MM.1S (cell line): ENCODE data around the gene ARHGAP25.
A peak's percentile ranks its signal among the peaks of the same experiment; 100 is the strongest.

Source experiments
- DNase-seq: peaks from one replicate; pipeline ENCODE4 v3.0.0-alpha.2; 2015
- H2AFZ ChIP-seq: fragments of 300-600 bp; sonication (generic); 2 replicates; pipeline ENCODE4 v1.6.0; 2016; ENCODE audit warnings: antibody characterized with exemption, low read length
- H3F3A ChIP-seq: fragments of 300-600 bp; sonication (generic); 2 replicates; pipeline ENCODE4 v1.6.1; 2016; ENCODE audit warnings: mild to moderate bottlenecking, antibody characterized with exemption, low read length, moderate library complexity, mixed read lengths; ENCODE audit not compliant: insufficient read depth
- H3K27ac ChIP-seq: fragments of 300-600 bp; sonication (generic); 2 replicates; pipeline ENCODE4 v1.5.1; 2016; ENCODE audit warnings: mild to moderate bottlenecking, low read length
- H3K27me3 ChIP-seq: fragments of 300-600 bp; sonication (generic); replicated peaks from 2 replicates; pipeline ENCODE4 v1.6.0; 2016; ENCODE audit warnings: low read length; ENCODE audit not compliant: insufficient read depth
- H3K36me3 ChIP-seq: fragments of 300-600 bp; sonication (generic); replicated peaks from 2 replicates; pipeline ENCODE4 v1.6.1; 2016; ENCODE audit warnings: mild to moderate bottlenecking, low read length, mixed read lengths; ENCODE audit not compliant: insufficient read depth
- H3K4me1 ChIP-seq: fragments of 300-600 bp; sonication (generic); 2 replicates; pipeline ENCODE4 v1.6.1; 2016; ENCODE audit warnings: low read length, mixed read lengths
- H3K4me2 ChIP-seq: fragments of 300-600 bp; sonication (generic); 2 replicates; pipeline ENCODE4 v1.6.0; 2016; ENCODE audit warnings: low read depth, low read length
- H3K4me3 ChIP-seq: fragments of 300-600 bp; sonication (generic); 2 replicates; pipeline ENCODE4 v1.5.1; 2016; ENCODE audit warnings: low read length, mixed read lengths
- H3K79me2 ChIP-seq: fragments of 300-600 bp; sonication (generic); 2 replicates; pipeline ENCODE4 v1.6.1; 2016; ENCODE audit warnings: mixed run types, low read length, mixed read lengths
- H3K9ac ChIP-seq: fragments of 300-600 bp; sonication (generic); 2 replicates; pipeline ENCODE4 v1.6.1; 2016; ENCODE audit warnings: low read length, mixed read lengths
- H3K9me2 ChIP-seq: fragments of 300-600 bp; sonication (generic); replicated peaks from 2 replicates; pipeline ENCODE4 v1.6.1; 2016; ENCODE audit warnings: mild to moderate bottlenecking, low read length, mixed read lengths; ENCODE audit not compliant: insufficient read depth
- H3K9me3 ChIP-seq: fragments of 300-600 bp; sonication (generic); replicated peaks from 2 replicates; pipeline ENCODE4 v1.6.1; 2016; ENCODE audit warnings: mild to moderate bottlenecking, low read length, mixed read lengths; ENCODE audit not compliant: insufficient read depth
- H4K20me1 ChIP-seq: fragments of 300-600 bp; sonication (generic); 2 replicates; pipeline ENCODE4 v1.6.1; 2016; ENCODE audit warnings: mild to moderate bottlenecking, low read length, moderate library complexity, mixed read lengths; ENCODE audit not compliant: insufficient read depth
- EZH2 ChIP-seq: fragments of 300-600 bp; sonication (generic); optimal IDR thresholded peaks from 2 replicates; pipeline ENCODE3; 2017; ENCODE audit warnings: low read depth, mild to moderate bottlenecking, antibody characterized with exemption, low read length, mixed read lengths
- EZH2phosphoT487 ChIP-seq: fragments of 300-600 bp; sonication (generic); IDR thresholded peaks from 2 replicates; pipeline ENCODE4 v1.6.1; 2018; ENCODE audit warnings: antibody characterized with exemption, low read length
- TF ChIP-seq, protein P1 (sequence below): fragments of 300-600 bp; sonication (generic); IDR thresholded peaks from 2 replicates; pipeline ENCODE4 v1.5.1; 2016; ENCODE audit warnings: antibody characterized with exemption, low read length, mixed read lengths

Gene ARHGAP25

DNA sequence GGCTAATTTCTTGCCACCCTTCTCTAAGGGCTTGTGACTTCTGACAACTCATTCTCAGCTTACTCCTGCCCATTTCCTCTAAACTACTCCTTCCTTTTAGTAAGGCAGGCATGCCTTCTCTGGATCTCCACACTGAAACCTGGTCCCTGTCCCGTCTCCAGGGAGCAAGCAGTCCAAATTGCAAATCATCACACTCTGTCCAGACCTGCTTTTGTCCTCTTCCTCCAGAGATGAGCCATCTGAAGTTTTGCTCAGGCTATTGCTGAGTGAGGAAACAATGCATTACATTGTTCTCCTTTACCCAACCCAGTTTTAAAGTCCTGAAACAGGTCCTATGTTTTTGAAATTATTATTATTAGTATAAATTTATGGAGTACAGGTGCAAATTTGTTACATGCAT is 57.3 kb downstream of the ARHGAP25 start:
- no peak overlapping the region for H2AFZ ChIP-seq
- H3K79me2 ChIP-seq: peaks cover 26% of the 10 kb centered on the region
- no peak overlapping the region for H3K27ac ChIP-seq

DNA sequence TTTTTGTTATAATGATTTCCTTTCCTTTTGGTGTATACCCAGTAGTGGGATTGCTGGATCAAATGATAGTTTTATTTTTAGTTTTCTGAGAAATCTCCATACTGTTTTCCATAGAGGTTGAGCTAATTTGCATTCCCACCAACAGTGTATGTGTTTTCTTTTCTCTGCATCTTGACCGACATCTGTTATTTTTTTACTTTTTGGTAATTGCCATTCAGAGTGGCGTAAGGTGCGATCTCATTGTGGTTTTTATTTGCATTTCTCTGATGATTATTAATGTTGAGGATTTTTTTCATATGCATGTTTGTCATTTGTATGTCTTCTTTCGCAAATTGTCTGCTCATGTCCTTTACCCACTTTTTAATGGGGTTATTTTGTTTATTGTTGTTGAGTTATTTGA is 58.1 kb downstream of the ARHGAP25 start:
- Histone ChIP-seq H3K9me3 (no peaks in the 10 kb centered on the region), H2AFZ (no peak overlapping the region), H3K4me1 (peaks cover 26% of the 10 kb centered on the region), H3F3A (peaks cover 3% of the 10 kb centered on the region; the same call in 1 of the 2 replicates), H3K4me2 (no peak overlapping the region), H4K20me1 (no peaks in the 10 kb centered on the region), H3K4me3 (no peak overlapping the region), H3K36me3 (0 out of 2 replicates have a peak, but pooled peaks cover 4% of the 10 kb centered on the region), H3K9me2 (no peaks in the 10 kb centered on the region), H3K27me3 (no peaks in the 10 kb centered on the region), H3K79me2 (peaks cover 33% of the 10 kb centered on the region), H3K27ac (no peak overlapping the region), H3K9ac (no peak overlapping the region)
- no peak for DNase-seq
- TF ChIP-seq EZH2phosphoT487 (no peak), EZH2 (no peak)
- TF ChIP-seq, protein P1, sequence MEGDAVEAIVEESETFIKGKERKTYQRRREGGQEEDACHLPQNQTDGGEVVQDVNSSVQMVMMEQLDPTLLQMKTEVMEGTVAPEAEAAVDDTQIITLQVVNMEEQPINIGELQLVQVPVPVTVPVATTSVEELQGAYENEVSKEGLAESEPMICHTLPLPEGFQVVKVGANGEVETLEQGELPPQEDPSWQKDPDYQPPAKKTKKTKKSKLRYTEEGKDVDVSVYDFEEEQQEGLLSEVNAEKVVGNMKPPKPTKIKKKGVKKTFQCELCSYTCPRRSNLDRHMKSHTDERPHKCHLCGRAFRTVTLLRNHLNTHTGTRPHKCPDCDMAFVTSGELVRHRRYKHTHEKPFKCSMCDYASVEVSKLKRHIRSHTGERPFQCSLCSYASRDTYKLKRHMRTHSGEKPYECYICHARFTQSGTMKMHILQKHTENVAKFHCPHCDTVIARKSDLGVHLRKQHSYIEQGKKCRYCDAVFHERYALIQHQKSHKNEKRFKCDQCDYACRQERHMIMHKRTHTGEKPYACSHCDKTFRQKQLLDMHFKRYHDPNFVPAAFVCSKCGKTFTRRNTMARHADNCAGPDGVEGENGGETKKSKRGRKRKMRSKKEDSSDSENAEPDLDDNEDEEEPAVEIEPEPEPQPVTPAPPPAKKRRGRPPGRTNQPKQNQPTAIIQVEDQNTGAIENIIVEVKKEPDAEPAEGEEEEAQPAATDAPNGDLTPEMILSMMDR: no peak

More for the DNA sequence above, 57.3 kb downstream of the ARHGAP25 start:
- Histone ChIP-seq H3F3A (peaks cover 3% of the 10 kb centered on the region; the same call in 1 of the 2 replicates), H3K9me2 (no peaks in the 10 kb centered on the region), H3K4me2 (no peak overlapping the region), H4K20me1 (no peaks in the 10 kb centered on the region), H3K9me3 (no peaks in the 10 kb centered on the region), H3K4me3 (no peak overlapping the region), H3K4me1 (peaks cover 26% of the 10 kb centered on the region), H3K36me3 (0 out of 2 replicates have a peak, but pooled peaks cover 4% of the 10 kb centered on the region), H3K27me3 (no peaks in the 10 kb centered on the region), H3K9ac (no peak overlapping the region)
- TF ChIP-seq, protein P1: no peak
- TF ChIP-seq EZH2 (no peak), EZH2phosphoT487 (no peak)
- no peak for DNase-seq

DNA sequence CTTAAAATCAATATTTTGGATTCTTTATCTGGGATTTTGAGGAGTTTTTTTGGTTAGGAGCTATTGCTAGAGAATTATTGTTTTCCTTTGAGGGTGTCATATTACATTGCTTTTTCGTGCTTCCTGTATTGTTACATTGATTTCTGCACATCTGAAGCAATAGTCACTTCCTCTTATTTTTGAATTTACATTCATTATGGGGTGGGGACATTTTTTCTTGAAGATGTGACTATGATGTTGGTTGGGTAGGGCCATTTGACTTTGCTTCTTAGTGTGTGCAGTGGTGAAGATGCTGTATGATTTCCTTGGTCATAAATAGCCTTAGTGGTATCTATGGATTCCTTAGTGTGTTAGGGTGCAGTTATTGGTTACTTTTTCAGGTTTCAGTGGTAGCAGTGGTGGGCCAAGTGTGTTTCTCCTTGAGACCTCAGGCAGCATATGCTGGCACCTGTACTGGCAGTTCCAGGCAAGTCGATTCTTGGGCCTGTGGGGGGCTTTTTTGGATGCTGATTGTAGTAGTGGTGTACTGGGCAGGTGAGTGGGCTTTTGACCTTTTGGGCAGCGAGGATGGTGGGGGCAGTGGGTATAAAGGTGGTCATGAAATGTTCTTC is 61.8 kb downstream of the ARHGAP25 start:
- Histone ChIP-seq H2AFZ (no peak overlapping the region), H3K4me1 (peaks cover 26% of the 10 kb centered on the region), H3K79me2 (peaks cover 33% of the 10 kb centered on the region), H4K20me1 (no peaks in the 10 kb centered on the region), H3K9ac (no peak overlapping the region), H3K36me3 (0 out of 2 replicates have a peak, but pooled peaks cover 4% of the 10 kb centered on the region), H3K27me3 (no peaks in the 10 kb centered on the region), H3F3A (peaks cover 3% of the 10 kb centered on the region; the same call in 1 of the 2 replicates), H3K9me3 (no peaks in the 10 kb centered on the region), H3K27ac (no peak overlapping the region), H3K4me3 (no peak overlapping the region), H3K9me2 (no peaks in the 10 kb centered on the region), H3K4me2 (0 out of 2 replicates have a peak overlapping the region, but pooled peaks have one; percentile 9)
- TF ChIP-seq, protein P1: no peak
- TF ChIP-seq EZH2 (no peak), EZH2phosphoT487 (no peak)
- DNase-seq: peak; percentile 36
